Naive thymus-derived CD8-positive, alpha-beta T cell (primary cell): ENCODE data around the gene PLEKHA5. TPM values are rescaled to one million over a fixed set of nuclear protein-coding genes. Genes with fewer than 3 reads are reported as not detected.
A peak's percentile ranks its signal among the peaks of the same experiment; 100 is the strongest.
"Not testable (repeated sequence)": the region's sequence is repeated elsewhere in the genome, so short reads cannot be mapped to it uniquely, and the experiment has no call there.

Source experiments
- ATAC-seq, 2 donors: fragments of 150-1000 bp; cut with Tn5 transposase in 1 of 2; sonication (Bioruptor Pico), chemical (Tn5 transposase) in 1 of 2; 1 replicate in 1 of 2; 2 replicates in 1 of 2; pipeline ENCODE4 v1.10.0; 2021; ENCODE audit warnings: mild to moderate bottlenecking in 2 of 2, moderate library complexity in 2 of 2
- POLR2A ChIA-PET: fragments of 350-600 bp; sonication (Branson Sonifier 250); formaldehyde crosslinking; loops from one replicate; lab custom pipeline; 2021; ENCODE audit warnings: antibody characterized with exemption; lab: Charles Lee
- DNase-seq, 10 donors: peaks; one replicate each; pipeline versions ENCODE4 v3.0.0 to v3.0.0-alpha.2; 2020 to 2022
- H3K27ac Mint-ChIP-seq, 10 donors: one replicate each; pipeline ENCODE4 v1.8.0; 2020 to 2022; ENCODE audit warnings: mild to moderate bottlenecking in 10 of 10, mixed read lengths in 10 of 10, moderate library complexity in 4 of 10, inconsistent platforms in 1 of 10
- H3K27me3 Mint-ChIP-seq, 5 donors: one replicate each; pipeline ENCODE4 v1.8.0; 2021 to 2022; ENCODE audit warnings: mixed read lengths in 5 of 5
- H3K36me3 Mint-ChIP-seq, 3 donors: one replicate each; pipeline ENCODE4 v1.8.0; 2020 to 2022; ENCODE audit warnings: mixed read lengths in 3 of 3, mild to moderate bottlenecking in 2 of 3, inconsistent platforms in 1 of 3
- H3K4me1 Mint-ChIP-seq, 4 donors: one replicate each; pipeline ENCODE4 v1.8.0; 2021 to 2022; ENCODE audit warnings: mixed read lengths in 4 of 4
- H3K4me3 Mint-ChIP-seq, 10 donors: one replicate each; pipeline ENCODE4 v1.8.0; 2020 to 2022; ENCODE audit warnings: mild to moderate bottlenecking in 10 of 10, mixed read lengths in 10 of 10, moderate library complexity in 6 of 10, inconsistent platforms in 1 of 10
- H3K9me3 Mint-ChIP-seq, 9 donors: one replicate each; pipeline ENCODE4 v1.8.0; 2020 to 2022; ENCODE audit warnings: mixed read lengths in 9 of 9, mild to moderate bottlenecking in 3 of 9, inconsistent platforms in 1 of 9, moderate library complexity in 1 of 9
- polyA plus RNA-seq, 3 donors: library from polyadenylated mRNA; unstranded; fragments of 300-500 nt; fragmentation: Illumina TruSeq; gene quantifications; one replicate each; pipeline ENCODE4 v1.2.3, GENCODE V29; 2021
- total RNA-seq, 8 experiments: library from RNA in 2 of 8; stranded (reverse) in 2 of 8; gene quantifications; one replicate each; pipeline ENCODE4 v1.2.3 and lab custom pipeline; 2021 to 2026

Gene PLEKHA5
- total and polyA plus RNA-seq, 5 experiments from 2014 or later = 0.37 to 2.7 (median 0.61) TPM

GRCh38 chr12:19287302-19287701 is 157.8 kb downstream of the PLEKHA5 start:
- Mint-ChIP-seq H3K4me1 (no peaks in the 10 kb centered on the region), H3K9me3 (no peaks in the 10 kb centered on the region), H3K27ac (peak overlapping the region in 2 of 10 donors; percentile 28 to 32), H3K27me3 (no peaks in the 10 kb centered on the region), H3K36me3 (no peaks in the 10 kb centered on the region), H3K4me3 (no peak overlapping the region)
- ATAC-seq = no peak
- POLR2A ChIA-PET = no interaction called here
- no peak for DNase-seq

GRCh38 chr12:19288161-19288560 is 158.6 kb downstream of the PLEKHA5 start:
- no peaks in the 10 kb centered on the region for H3K4me1 Mint-ChIP-seq
- H3K9me3 Mint-ChIP-seq = no peaks in the 10 kb centered on the region
- ATAC-seq = no peak
- H3K27ac Mint-ChIP-seq = no peak overlapping the region
- H3K27me3 Mint-ChIP-seq = no peaks in the 10 kb centered on the region
- DNase-seq = no peak
- POLR2A ChIA-PET = interaction anchor here (0.7 kb wide), 1 partner anchor 153 kb away, joined by 3 read pairs; no protein-coding TSS in a partner anchor
- no peak overlapping the region for H3K4me3 Mint-ChIP-seq
- no peaks in the 10 kb centered on the region for H3K36me3 Mint-ChIP-seq

GRCh38 chr12:19288603-19289244 is 159.2 kb downstream of the PLEKHA5 start:
- Mint-ChIP-seq H3K4me1 (no peaks in the 10 kb centered on the region), H3K36me3 (no peaks in the 10 kb centered on the region), H3K4me3 (no peak overlapping the region), H3K27ac (no peak overlapping the region), H3K9me3 (no peaks in the 10 kb centered on the region), H3K27me3 (no peaks in the 10 kb centered on the region)
- POLR2A ChIA-PET = interaction anchor here (0.7 kb wide), 1 partner anchor 152 kb away, joined by 3 read pairs; no protein-coding TSS in a partner anchor
- DNase-seq (peak in 3 of 10 donors; percentile 19 to 31 (median 24)), ATAC-seq (no peak)

GRCh38 chr12:19298836-19299605 is 169.5 kb downstream of the PLEKHA5 start:
- ATAC-seq = no peak

GRCh38 chr12:19299765-19300164 is 170.2 kb downstream of the PLEKHA5 start:
- no peak overlapping the region for H3K4me3 Mint-ChIP-seq
- no peak for ATAC-seq
- H3K27me3 Mint-ChIP-seq = no peaks in the 10 kb centered on the region
- H3K27ac Mint-ChIP-seq = peak overlapping the region in 1 of 10 donors; percentile 36
- POLR2A ChIA-PET = no interaction called here
- H3K9me3 Mint-ChIP-seq = no peaks in the 10 kb centered on the region
- H3K4me1 Mint-ChIP-seq = no peaks in the 10 kb centered on the region
- no peak for DNase-seq
- H3K36me3 Mint-ChIP-seq = no peaks in the 10 kb centered on the region

More at GRCh38 chr12:19298836-19299605, 169.5 kb downstream of the PLEKHA5 start:
- no peaks in the 10 kb centered on the region for H3K4me1 Mint-ChIP-seq
- no peak for DNase-seq
- no peak overlapping the region for H3K27ac Mint-ChIP-seq
- no peak overlapping the region for H3K4me3 Mint-ChIP-seq
- no peaks in the 10 kb centered on the region for H3K9me3 Mint-ChIP-seq
- no peaks in the 10 kb centered on the region for H3K36me3 Mint-ChIP-seq
- no peaks in the 10 kb centered on the region for H3K27me3 Mint-ChIP-seq
- POLR2A ChIA-PET = no interaction called here

- DNase-seq (no peak), ATAC-seq (no peak)
- Mint-ChIP-seq H3K36me3 (no peaks in the 10 kb centered on the region), H3K4me1 (no peaks in the 10 kb centered on the region), H3K9me3 (no peaks in the 10 kb centered on the region), H3K4me3 (no peak overlapping the region), H3K27ac (no peak overlapping the region), H3K27me3 (no peaks in the 10 kb centered on the region)
- POLR2A ChIA-PET = no interaction called here
Measured at GRCh38 chr12:19301223-19301622, 171.7 kb downstream of the PLEKHA5 start.

GRCh38 chr12:19301688-19302087 is 172.2 kb downstream of the PLEKHA5 start:
- H3K4me1 Mint-ChIP-seq = no peaks in the 10 kb centered on the region
- no peaks in the 10 kb centered on the region for H3K27me3 Mint-ChIP-seq
- DNase-seq = no peak
- peak overlapping the region in 1 of 10 donors; percentile 46 for H3K27ac Mint-ChIP-seq
- H3K4me3 Mint-ChIP-seq = no peak overlapping the region
- POLR2A ChIA-PET = no interaction called here
- no peaks in the 10 kb centered on the region for H3K36me3 Mint-ChIP-seq
- H3K9me3 Mint-ChIP-seq = no peaks in the 10 kb centered on the region
- no peak for ATAC-seq

GRCh38 chr12:19302100-19302640 is 172.6 kb downstream of the PLEKHA5 start:
- Mint-ChIP-seq H3K4me3 (no peak overlapping the region), H3K4me1 (no peaks in the 10 kb centered on the region), H3K27ac (no peak overlapping the region), H3K27me3 (no peaks in the 10 kb centered on the region), H3K9me3 (no peaks in the 10 kb centered on the region), H3K36me3 (no peaks in the 10 kb centered on the region)
- POLR2A ChIA-PET = no interaction called here
- DNase-seq (no peak), ATAC-seq (no peak)

GRCh38 chr12:19303496-19303895 is 174.0 kb downstream of the PLEKHA5 start:
- Mint-ChIP-seq H3K4me3 (no peak overlapping the region), H3K4me1 (no peaks in the 10 kb centered on the region), H3K9me3 (no peaks in the 10 kb centered on the region), H3K27ac (no peak overlapping the region), H3K36me3 (no peaks in the 10 kb centered on the region), H3K27me3 (no peaks in the 10 kb centered on the region)
- DNase-seq = no peak
- no peak for ATAC-seq
- POLR2A ChIA-PET = no interaction called here

GRCh38 chr12:19304149-19304750 is 174.7 kb downstream of the PLEKHA5 start:
- no peak overlapping the region for H3K27ac Mint-ChIP-seq
- no peaks in the 10 kb centered on the region for H3K36me3 Mint-ChIP-seq
- H3K9me3 Mint-ChIP-seq = no peaks in the 10 kb centered on the region
- no peaks in the 10 kb centered on the region for H3K4me1 Mint-ChIP-seq
- H3K27me3 Mint-ChIP-seq = no peaks in the 10 kb centered on the region
- POLR2A ChIA-PET = no interaction called here
- no peak overlapping the region for H3K4me3 Mint-ChIP-seq
- no peak for ATAC-seq
- DNase-seq = no peak

GRCh38 chr12:19305621-19306020 is 176.1 kb downstream of the PLEKHA5 start:
- DNase-seq, H3K36me3 Mint-ChIP-seq, H3K27ac Mint-ChIP-seq, H3K4me1 Mint-ChIP-seq, H3K27me3 Mint-ChIP-seq, H3K4me3 Mint-ChIP-seq, H3K9me3 Mint-ChIP-seq, ATAC-seq: not testable (repeated sequence)
- POLR2A ChIA-PET = interaction anchor here (0.6 kb wide), 1 partner anchor 212 kb away, joined by 3 read pairs; no protein-coding TSS in a partner anchor

- no peaks in the 10 kb centered on the region for H3K36me3 Mint-ChIP-seq
- no peaks in the 10 kb centered on the region for H3K27me3 Mint-ChIP-seq
- ATAC-seq = no peak
- POLR2A ChIA-PET = no interaction called here
- H3K27ac Mint-ChIP-seq = no peak overlapping the region
- no peaks in the 10 kb centered on the region for H3K4me1 Mint-ChIP-seq
- H3K4me3 Mint-ChIP-seq = no peak overlapping the region
- no peaks in the 10 kb centered on the region for H3K9me3 Mint-ChIP-seq
- DNase-seq = no peak
Measured at GRCh38 chr12:19306366-19306765, 176.8 kb downstream of the PLEKHA5 start.

GRCh38 chr12:19307451-19307850 is 177.9 kb downstream of the PLEKHA5 start:
- Mint-ChIP-seq H3K27ac (no peak overlapping the region), H3K4me1 (no peaks in the 10 kb centered on the region), H3K4me3 (no peak overlapping the region), H3K9me3 (no peaks in the 10 kb centered on the region), H3K36me3 (no peaks in the 10 kb centered on the region), H3K27me3 (no peaks in the 10 kb centered on the region)
- DNase-seq (no peak), ATAC-seq (no peak)
- POLR2A ChIA-PET = no interaction called here
